WTC11 (cell line): ENCODE data around the gene KIFBP.

Experiments used
- CREB1 ChIP-seq: sonication (generic); formaldehyde crosslinking; IDR thresholded peaks from 2 replicates; pipeline ENCODE4 v1.8.0; 2023; ENCODE audit warnings: mild to moderate bottlenecking, missing genetic modification reagents
- CTCF ChIP-seq: fragments of 200-600 bp; IDR thresholded peaks from 2 replicates; pipeline ENCODE4 v1.8.0; 2022; ENCODE audit warnings: antibody characterized with exemption
- IRF2 ChIP-seq: sonication (generic); formaldehyde crosslinking; IDR thresholded peaks from 2 replicates; pipeline ENCODE4 v1.8.0; 2022; ENCODE audit warnings: low read depth, missing genetic modification reagents, borderline replicate concordance
- JUN ChIP-seq: sonication (generic); formaldehyde crosslinking; IDR thresholded peaks from 2 replicates; pipeline ENCODE4 v1.8.0; 2023; ENCODE audit warnings: mild to moderate bottlenecking, missing genetic modification reagents
- NR1H2 ChIP-seq: sonication (generic); formaldehyde crosslinking; IDR thresholded peaks from 2 replicates; pipeline ENCODE4 v1.9.0; 2021; ENCODE audit warnings: mild to moderate bottlenecking, moderate library complexity, missing genetic modification reagents
- PRDM15 ChIP-seq: sonication (generic); formaldehyde crosslinking; IDR thresholded peaks from 2 replicates; pipeline ENCODE4 v1.8.0; 2022; ENCODE audit warnings: missing genetic modification reagents
- RORB ChIP-seq: fragments of 250-450 bp; sonication (Bioruptor Pico); IDR thresholded peaks from 2 replicates; pipeline ENCODE4 v1.9.0; 2021; ENCODE audit warnings: mild to moderate bottlenecking
- SOX15 ChIP-seq: fragments of 250-450 bp; sonication (Bioruptor Pico); IDR thresholded peaks from 2 replicates; pipeline ENCODE4 v1.9.0; 2021; ENCODE audit warnings: mild to moderate bottlenecking
- TCF7 ChIP-seq: sonication (generic); formaldehyde crosslinking; IDR thresholded peaks from 2 replicates; pipeline ENCODE4 v1.8.0; 2022; ENCODE audit warnings: mild to moderate bottlenecking, low read depth, missing genetic modification reagents, moderate library complexity
- ZNF263 ChIP-seq: sonication (generic); formaldehyde crosslinking; IDR thresholded peaks from 2 replicates; pipeline ENCODE4 v1.8.1; 2022; ENCODE audit warnings: low read depth, mild to moderate bottlenecking, moderate library complexity, missing genetic modification reagents
- TF ChIP-seq, protein P1 (sequence below): sonication (generic); formaldehyde crosslinking; IDR thresholded peaks from 2 replicates; pipeline ENCODE4 v1.8.0; 2022; ENCODE audit warnings: mild to moderate bottlenecking, missing genetic modification reagents
- TF ChIP-seq, protein P2 (sequence below): sonication (generic); formaldehyde crosslinking; IDR thresholded peaks from 2 replicates; pipeline ENCODE4 v1.8.1; 2023; ENCODE audit warnings: mild to moderate bottlenecking, missing genetic modification reagents, moderate library complexity
- TF ChIP-seq, protein P3 (sequence below): sonication (generic); formaldehyde crosslinking; IDR thresholded peaks from 2 replicates; pipeline ENCODE4 v1.8.0; 2023; ENCODE audit warnings: mild to moderate bottlenecking, missing genetic modification reagents

DNA sequence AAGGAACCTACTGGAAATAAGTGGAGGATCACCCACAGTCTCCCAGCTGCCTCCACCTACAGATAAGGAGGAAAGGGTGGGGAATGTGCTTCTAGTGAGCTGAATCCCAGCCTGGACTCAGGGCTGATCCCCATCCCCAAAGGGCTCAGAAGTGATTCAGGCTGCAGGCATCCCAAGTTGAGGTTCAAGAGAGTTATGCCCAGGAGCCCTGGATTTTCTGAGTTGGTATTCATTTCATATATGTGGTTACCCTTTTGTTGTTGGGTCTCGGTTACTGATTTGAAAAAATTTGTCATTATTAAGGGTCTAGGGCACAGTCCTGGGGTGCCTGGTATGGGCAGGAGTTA lies 69.3 kb downstream of the KIFBP start:
- TF ChIP-seq CTCF (no peak), NR1H2 (no peak), JUN (no peak), TCF7 (CRISPR knock-in tag) (no peak), ZNF263 (no peak), CREB1 (CRISPR knock-in tag) (no peak), RORB (no peak), IRF2 (no peak), SOX15 (CRISPR knock-in tag) (no peak), PRDM15 (no peak)
- TF ChIP-seq, protein P1, sequence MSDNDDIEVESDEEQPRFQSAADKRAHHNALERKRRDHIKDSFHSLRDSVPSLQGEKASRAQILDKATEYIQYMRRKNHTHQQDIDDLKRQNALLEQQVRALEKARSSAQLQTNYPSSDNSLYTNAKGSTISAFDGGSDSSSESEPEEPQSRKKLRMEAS (CRISPR knock-in tag), result no peak
- TF ChIP-seq, protein P2, sequence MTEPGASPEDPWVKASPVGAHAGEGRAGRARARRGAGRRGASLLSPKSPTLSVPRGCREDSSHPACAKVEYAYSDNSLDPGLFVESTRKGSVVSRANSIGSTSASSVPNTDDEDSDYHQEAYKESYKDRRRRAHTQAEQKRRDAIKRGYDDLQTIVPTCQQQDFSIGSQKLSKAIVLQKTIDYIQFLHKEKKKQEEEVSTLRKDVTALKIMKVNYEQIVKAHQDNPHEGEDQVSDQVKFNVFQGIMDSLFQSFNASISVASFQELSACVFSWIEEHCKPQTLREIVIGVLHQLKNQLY, result no peak
- TF ChIP-seq, protein P3, sequence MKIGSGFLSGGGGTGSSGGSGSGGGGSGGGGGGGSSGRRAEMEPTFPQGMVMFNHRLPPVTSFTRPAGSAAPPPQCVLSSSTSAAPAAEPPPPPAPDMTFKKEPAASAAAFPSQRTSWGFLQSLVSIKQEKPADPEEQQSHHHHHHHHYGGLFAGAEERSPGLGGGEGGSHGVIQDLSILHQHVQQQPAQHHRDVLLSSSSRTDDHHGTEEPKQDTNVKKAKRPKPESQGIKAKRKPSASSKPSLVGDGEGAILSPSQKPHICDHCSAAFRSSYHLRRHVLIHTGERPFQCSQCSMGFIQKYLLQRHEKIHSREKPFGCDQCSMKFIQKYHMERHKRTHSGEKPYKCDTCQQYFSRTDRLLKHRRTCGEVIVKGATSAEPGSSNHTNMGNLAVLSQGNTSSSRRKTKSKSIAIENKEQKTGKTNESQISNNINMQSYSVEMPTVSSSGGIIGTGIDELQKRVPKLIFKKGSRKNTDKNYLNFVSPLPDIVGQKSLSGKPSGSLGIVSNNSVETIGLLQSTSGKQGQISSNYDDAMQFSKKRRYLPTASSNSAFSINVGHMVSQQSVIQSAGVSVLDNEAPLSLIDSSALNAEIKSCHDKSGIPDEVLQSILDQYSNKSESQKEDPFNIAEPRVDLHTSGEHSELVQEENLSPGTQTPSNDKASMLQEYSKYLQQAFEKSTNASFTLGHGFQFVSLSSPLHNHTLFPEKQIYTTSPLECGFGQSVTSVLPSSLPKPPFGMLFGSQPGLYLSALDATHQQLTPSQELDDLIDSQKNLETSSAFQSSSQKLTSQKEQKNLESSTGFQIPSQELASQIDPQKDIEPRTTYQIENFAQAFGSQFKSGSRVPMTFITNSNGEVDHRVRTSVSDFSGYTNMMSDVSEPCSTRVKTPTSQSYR (CRISPR knock-in tag), result no peak
